CD4-positive, alpha-beta memory T cell (primary cell): ENCODE measurements around the gene CASP8. TPM values are rescaled to one million over a fixed set of nuclear protein-coding genes. Genes with fewer than 3 reads are reported as not detected.

Experiments used
- CTCF ChIA-PET: fragments of 350-600 bp; sonication (Branson Sonifier 250); formaldehyde crosslinking; loops from one replicate; lab custom pipeline; 2021; ENCODE audit warnings: inconsistent platforms; ENCODE audit not compliant: partially characterized antibody; lab: Charles Lee
- POLR2A ChIA-PET: fragments of 350-600 bp; sonication (Branson Sonifier 250); formaldehyde crosslinking; loops from one replicate; lab custom pipeline; 2021; ENCODE audit not compliant: partially characterized antibody; lab: Charles Lee
- DNase-seq, 5 donors: peaks; one replicate each; pipeline versions ENCODE4 v3.0.0 to v3.0.0-alpha.2; 2020 to 2022; ENCODE audit warnings: mixed read lengths in 1 of 5
- H3K27ac ChIP-seq: one replicate; pipeline ENCODE4 v1.7.0; 2013; ENCODE audit warnings: low read depth, low read length
- H3K27me3 ChIP-seq: 2 replicates; pipeline ENCODE4 v1.7.0; 2013; ENCODE audit warnings: mild to moderate bottlenecking, low read length, moderate library complexity; ENCODE audit not compliant: insufficient read depth
- H3K36me3 ChIP-seq: 2 replicates; pipeline ENCODE4 v1.7.0; 2013; ENCODE audit warnings: mild to moderate bottlenecking, low read length, moderate library complexity; ENCODE audit not compliant: insufficient read depth
- H3K4me1 ChIP-seq: 2 replicates; pipeline ENCODE4 v1.7.0; 2013; ENCODE audit warnings: mild to moderate bottlenecking, low read length, moderate library complexity; ENCODE audit not compliant: insufficient read depth
- H3K4me3 ChIP-seq, 2 donors: one replicate each; pipeline ENCODE4 v1.7.0; 2013; ENCODE audit warnings: low read length in 2 of 2, mild to moderate bottlenecking in 1 of 2
- H3K9me3 ChIP-seq, 2 donors: one replicate each; pipeline ENCODE4 v1.7.0; 2013; ENCODE audit warnings: low read length in 2 of 2, control low read depth in 1 of 2; ENCODE audit not compliant: control insufficient read depth in 1 of 2
- H3K27ac Mint-ChIP-seq, 7 donors: one replicate each; pipeline ENCODE4 v1.8.0; 2020 to 2021; ENCODE audit warnings: mixed read lengths in 7 of 7, mild to moderate bottlenecking in 6 of 7, inconsistent platforms in 3 of 7, moderate library complexity in 3 of 7
- H3K27me3 Mint-ChIP-seq, 2 donors: one replicate each; pipeline ENCODE4 v1.8.0; 2020 to 2021; ENCODE audit warnings: mixed read lengths in 2 of 2
- H3K36me3 Mint-ChIP-seq, 2 donors: one replicate each; pipeline ENCODE4 v1.8.0; 2020 to 2021; ENCODE audit warnings: mixed read lengths in 2 of 2, inconsistent platforms in 1 of 2, mild to moderate bottlenecking in 1 of 2
- H3K4me1 Mint-ChIP-seq, 4 donors: one replicate each; pipeline ENCODE4 v1.8.0; 2020 to 2021; ENCODE audit warnings: mixed read lengths in 4 of 4, mild to moderate bottlenecking in 1 of 4
- H3K4me3 Mint-ChIP-seq, 8 donors: one replicate each; pipeline ENCODE4 v1.8.0; 2020 to 2021; ENCODE audit warnings: mixed read lengths in 8 of 8, mild to moderate bottlenecking in 7 of 8, moderate library complexity in 6 of 8, inconsistent platforms in 3 of 8
- H3K9me3 Mint-ChIP-seq, 8 donors: one replicate each; pipeline ENCODE4 v1.8.0; 2020 to 2021; ENCODE audit warnings: mixed read lengths in 8 of 8, mild to moderate bottlenecking in 5 of 8, inconsistent platforms in 3 of 8, moderate library complexity in 1 of 8
- intact Hi-C: fragments of 100-400 bp; cut with micrococcal nuclease; formaldehyde crosslinking; loops from one replicate; pipeline ENCODE4 v1.15.1; 2023
- polyA plus RNA-seq, 2 donors: library from polyadenylated mRNA; unstranded; fragments of 300-500 nt; fragmentation: Illumina TruSeq; gene quantifications; one replicate each; pipeline ENCODE4 v1.2.3, GENCODE V29; 2021
- total RNA-seq, 2 experiments: library from RNA; stranded (reverse); gene quantifications; one replicate each; pipeline ENCODE4 v1.2.3, GENCODE V29; 2021

The CASP8 gene
- total and polyA plus RNA-seq, 4 experiments from 2014 or later: 30.6 to 200 (median 153) TPM

GRCh38 chr2:201257956-201258665, 2.2 kb upstream of the CASP8 start:
- CTCF ChIA-PET: interaction anchor here (1.0 to 8.7 kb wide), 4 partner anchors 21 to 106 kb away, joined by 3 to 72 read pairs (median 44); no protein-coding TSS in a partner anchor
- no peaks in the 10 kb centered on the region for H3K9me3 ChIP-seq
- peaks cover 40 to 81% (median 61%) of the 10 kb centered on the region in 4 donors for H3K4me1 Mint-ChIP-seq
- intact Hi-C loops: loop anchor here (1.0 to 5.0 kb wide), 7 partner anchors 22 to 774 kb away; partner anchors contain the start of genes CASP10, FZD7, STRADB and TRAK2
- no peaks in the 10 kb centered on the region for H3K27me3 Mint-ChIP-seq
- H3K27ac Mint-ChIP-seq: peak overlapping the region; percentile 95 to 100 (median 99)
- H3K9me3 Mint-ChIP-seq: peaks cover 0 to 2% (median 0%) of the 10 kb centered on the region in 8 donors
- H3K4me1 ChIP-seq: peaks cover 79% of the 10 kb centered on the region
- no peaks in the 10 kb centered on the region for H3K36me3 ChIP-seq
- POLR2A ChIA-PET: interaction anchor here (0.6 to 14.9 kb wide), 20 partner anchors 9 to 1007 kb away, joined by 3 to 249 read pairs (median 5); partner anchors contain the start of genes CASP10, CFLAR, CLK1 and NOP58
- H3K36me3 Mint-ChIP-seq: peaks cover 18 to 21% of the 10 kb centered on the region in 2 donors
- H3K27ac ChIP-seq: peak overlapping the region; percentile 86
- peak overlapping the region; percentile 89 to 93 (median 92) for H3K4me3 Mint-ChIP-seq
- no peaks in the 10 kb centered on the region for H3K27me3 ChIP-seq
- H3K4me3 ChIP-seq: peak overlapping the region; percentile 57 to 58
- DNase-seq: peak; percentile 95 to 99 (median 98)

- Mint-ChIP-seq H3K36me3 (peaks cover 18 to 23% of the 10 kb centered on the region in 2 donors), H3K27me3 (no peaks in the 10 kb centered on the region), H3K4me3 (peak overlapping the region; percentile 89 to 93 (median 92)), H3K4me1 (peaks cover 44 to 85% (median 63%) of the 10 kb centered on the region in 4 donors), H3K27ac (peak overlapping the region; percentile 95 to 100 (median 99)), H3K9me3 (peaks cover 0 to 2% (median 0%) of the 10 kb centered on the region in 8 donors)
- Histone ChIP-seq H3K36me3 (no peaks in the 10 kb centered on the region), H3K4me3 (peak overlapping the region; percentile 57 to 58), H3K9me3 (no peaks in the 10 kb centered on the region), H3K27ac (peak overlapping the region; percentile 86), H3K4me1 (peaks cover 79% of the 10 kb centered on the region), H3K27me3 (no peaks in the 10 kb centered on the region)
- CTCF ChIA-PET: interaction anchor here (0.9 to 9.0 kb wide), 10 partner anchors 9 to 105 kb away, joined by 3 to 108 read pairs (median 5); partner anchors contain the start of gene CASP10
- POLR2A ChIA-PET: interaction anchor here (0.7 to 14.9 kb wide), 27 partner anchors 6 to 522 kb away, joined by 3 to 249 read pairs (median 5); partner anchors contain the start of genes ALS2, CASP10, CFLAR and CLK1
- intact Hi-C loops: loop anchor here (1.0 to 5.0 kb wide), 7 partner anchors 23 to 773 kb away; partner anchors contain the start of genes CASP10, FZD7, STRADB and TRAK2
- no peak for DNase-seq
These were observed 1.4 kb upstream of the CASP8 start for GRCh38 chr2:201258666-201259615.

DNA sequence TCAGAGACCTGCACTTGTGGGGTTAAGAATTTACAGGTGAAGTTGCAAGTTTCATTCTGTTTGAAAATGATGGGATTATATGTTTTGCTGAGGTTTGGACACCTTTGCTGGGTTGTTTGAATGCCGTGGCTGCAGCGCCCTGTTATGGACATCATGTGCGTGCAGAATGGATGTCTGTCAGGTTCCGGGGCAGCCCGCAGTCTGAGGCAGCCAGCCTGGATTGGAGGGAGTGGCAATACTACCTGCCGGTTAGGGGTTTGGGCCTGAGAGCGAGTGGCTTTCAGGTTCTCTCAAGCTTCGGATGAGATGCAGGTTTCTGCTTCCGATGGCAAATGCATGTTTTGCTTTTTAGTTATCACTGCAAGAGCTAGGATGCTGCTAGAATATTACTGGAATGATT, 1.1 kb downstream of the CASP8 start:
- Mint-ChIP-seq H3K9me3 (peaks cover 0 to 2% (median 0%) of the 10 kb centered on the region in 8 donors), H3K27ac (peak overlapping the region; percentile 95 to 100 (median 99)), H3K27me3 (no peaks in the 10 kb centered on the region), H3K4me1 (peaks cover 48 to 86% (median 65%) of the 10 kb centered on the region in 4 donors), H3K4me3 (peak overlapping the region; percentile 95 to 100 (median 98)), H3K36me3 (peaks cover 18 to 40% of the 10 kb centered on the region in 2 donors)
- Histone ChIP-seq H3K36me3 (peaks cover 4% of the 10 kb centered on the region), H3K27me3 (no peaks in the 10 kb centered on the region), H3K9me3 (no peaks in the 10 kb centered on the region), H3K27ac (peak overlapping the region; percentile 86), H3K4me3 (peak overlapping the region; percentile 47 to 95), H3K4me1 (peaks cover 79% of the 10 kb centered on the region)
- intact Hi-C loops: loop anchor here (2.0 kb wide), 1 partner anchor 17 kb away; no protein-coding TSS in a partner anchor
- peak; percentile 59 to 82 (median 64) for DNase-seq
- POLR2A ChIA-PET: interaction anchor here (0.6 to 14.9 kb wide), 20 partner anchors 9 to 520 kb away, joined by 3 to 249 read pairs (median 16); partner anchors contain the start of genes ALS2, CASP10, CFLAR and CLK1
- CTCF ChIA-PET: interaction anchor here (0.6 to 9.0 kb wide), 7 partner anchors 12 to 193 kb away, joined by 3 to 108 read pairs (median 5); no protein-coding TSS in a partner anchor

DNA sequence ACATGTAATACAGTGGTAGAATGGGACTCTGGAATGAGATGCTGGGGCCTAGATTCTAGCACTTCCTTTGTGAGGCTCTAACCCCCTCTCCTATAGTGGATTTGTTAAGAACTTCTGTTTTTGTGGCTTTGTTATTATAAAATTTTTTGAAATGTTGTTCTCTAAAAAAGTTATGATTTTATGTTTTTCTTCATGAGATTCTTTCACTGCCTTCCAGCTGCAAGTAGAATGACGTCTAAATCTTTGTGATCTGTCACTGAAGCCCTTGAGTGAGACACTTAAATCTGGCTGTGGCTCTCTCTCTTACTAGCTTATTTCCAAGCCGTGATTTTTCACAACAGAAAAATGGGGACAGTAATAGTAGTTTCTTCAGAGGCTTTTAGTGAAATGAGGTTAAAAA, 1.6 kb downstream of the CASP8 start:
- intact Hi-C loops: loop anchor here (2.0 kb wide), 1 partner anchor 17 kb away; no protein-coding TSS in a partner anchor
- Mint-ChIP-seq H3K27ac (peak overlapping the region; percentile 95 to 100 (median 99)), H3K27me3 (no peaks in the 10 kb centered on the region), H3K9me3 (peaks cover 0 to 2% (median 0%) of the 10 kb centered on the region in 8 donors), H3K36me3 (peaks cover 21 to 44% of the 10 kb centered on the region in 2 donors), H3K4me3 (peak overlapping the region; percentile 95 to 100 (median 98)), H3K4me1 (peaks cover 49 to 86% (median 65%) of the 10 kb centered on the region in 4 donors)
- peak in 3 of 5 donors; percentile 23 to 48 (median 31) for DNase-seq
- Histone ChIP-seq H3K4me3 (peak overlapping the region; percentile 47 to 95), H3K27ac (peak overlapping the region; percentile 86), H3K36me3 (peaks cover 6% of the 10 kb centered on the region), H3K9me3 (no peaks in the 10 kb centered on the region), H3K27me3 (no peaks in the 10 kb centered on the region), H3K4me1 (peaks cover 79% of the 10 kb centered on the region)
- ChIA-PET POLR2A (interaction anchor here (0.6 to 14.9 kb wide), 15 partner anchors 8 to 519 kb away, joined by 3 to 249 read pairs (median 24); partner anchors contain the start of genes ALS2, CFLAR, CLK1 and NIF3L1), CTCF (interaction anchor here (0.6 to 9.0 kb wide), 8 partner anchors 12 to 193 kb away, joined by 3 to 108 read pairs (median 4); no protein-coding TSS in a partner anchor)

DNA sequence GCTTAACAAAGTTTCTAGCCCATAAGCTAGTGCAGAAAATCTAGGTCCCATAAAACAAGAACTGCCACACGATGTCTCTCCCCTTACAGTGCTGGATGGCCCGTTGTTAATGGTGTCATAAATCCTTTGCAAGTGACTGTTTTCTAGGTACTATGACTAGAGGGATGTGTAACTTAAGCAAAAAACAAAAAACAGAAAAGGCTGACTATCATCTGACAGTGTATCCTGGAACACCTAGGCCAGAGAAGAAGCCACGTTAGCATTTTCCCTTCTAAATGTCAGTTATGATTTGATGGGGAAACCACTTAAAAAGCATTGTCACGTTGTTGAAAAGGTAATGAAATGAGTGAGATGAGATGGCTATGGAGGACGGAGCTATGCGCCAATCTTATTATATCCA, 2.4 kb downstream of the CASP8 start:
- Mint-ChIP-seq H3K36me3 (peaks cover 29 to 47% of the 10 kb centered on the region in 2 donors), H3K4me3 (peak overlapping the region; percentile 79 to 91 (median 89)), H3K27ac (peak overlapping the region; percentile 75 to 95 (median 89)), H3K27me3 (no peaks in the 10 kb centered on the region), H3K4me1 (peaks cover 51 to 88% (median 66%) of the 10 kb centered on the region in 4 donors), H3K9me3 (no peaks in the 10 kb centered on the region)
- Histone ChIP-seq H3K36me3 (peaks cover 13% of the 10 kb centered on the region), H3K4me3 (peak overlapping the region; percentile 21 to 49), H3K9me3 (no peaks in the 10 kb centered on the region), H3K4me1 (peaks cover 79% of the 10 kb centered on the region), H3K27ac (peak overlapping the region; percentile 55), H3K27me3 (no peaks in the 10 kb centered on the region)
- CTCF ChIA-PET: interaction anchor here (1.1 to 9.0 kb wide), 4 partner anchors 16 to 101 kb away, joined by 3 to 108 read pairs (median 4); no protein-coding TSS in a partner anchor
- intact Hi-C loops: no loop called here
- DNase-seq: peak in 2 of 5 donors; percentile 45 to 53
- POLR2A ChIA-PET: interaction anchor here (1.2 to 14.9 kb wide), 11 partner anchors 10 to 519 kb away, joined by 4 to 249 read pairs (median 21); partner anchors contain the start of genes ALS2, CFLAR, STRADB and TRAK2

DNA sequence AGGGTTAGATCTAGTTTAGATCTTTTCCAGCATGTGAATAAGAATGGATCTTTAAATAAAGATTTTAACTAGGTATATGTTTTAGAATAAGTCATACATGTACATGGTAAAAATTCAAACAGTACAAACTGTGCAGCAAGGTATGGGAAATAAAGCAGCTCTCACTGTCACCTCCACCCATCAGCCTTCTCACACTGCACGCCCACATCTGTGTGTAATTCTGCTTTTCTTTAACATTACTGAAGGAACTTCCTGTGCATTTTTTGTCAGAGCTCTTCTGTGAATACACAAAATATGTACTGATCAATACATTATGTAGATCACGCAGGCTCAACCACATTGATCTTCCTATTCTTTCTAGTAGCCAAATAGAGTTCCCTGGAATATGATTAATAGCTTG, 3.4 kb downstream of the CASP8 start:
- peaks cover 50 to 84% (median 65%) of the 10 kb centered on the region in 4 donors for H3K4me1 Mint-ChIP-seq
- H3K4me1 ChIP-seq: peaks cover 81% of the 10 kb centered on the region
- H3K4me3 Mint-ChIP-seq: peak overlapping the region; percentile 75 to 91 (median 87)
- H3K27me3 ChIP-seq: no peaks in the 10 kb centered on the region
- CTCF ChIA-PET: interaction anchor here (1.0 to 9.0 kb wide), 8 partner anchors 8 to 300 kb away, joined by 3 to 108 read pairs (median 12); partner anchors contain the start of gene ORC2
- intact Hi-C loops: no loop called here
- DNase-seq: no peak
- H3K27me3 Mint-ChIP-seq: no peaks in the 10 kb centered on the region
- POLR2A ChIA-PET: interaction anchor here (1.0 to 14.9 kb wide), 10 partner anchors 8 to 146 kb away, joined by 4 to 249 read pairs (median 9); no protein-coding TSS in a partner anchor
- H3K9me3 ChIP-seq: no peaks in the 10 kb centered on the region
- peaks cover 34 to 50% of the 10 kb centered on the region in 2 donors for H3K36me3 Mint-ChIP-seq
- H3K27ac ChIP-seq: peak overlapping the region; percentile 55
- peak overlapping the region; percentile 57 to 95 (median 84) for H3K27ac Mint-ChIP-seq
- H3K4me3 ChIP-seq: peak overlapping the region; percentile 6 to 49
- peaks cover 21% of the 10 kb centered on the region for H3K36me3 ChIP-seq
- H3K9me3 Mint-ChIP-seq: no peaks in the 10 kb centered on the region
